Hippocampal formation (tissue), 2 donors: ENCODE results near the gene CD4.

Experiments
- DNase-seq, 2 donors: peaks; one replicate each; lab custom pipeline; 2025; lab: John Stamatoyannopoulos, UW

CD4 gene

DNA sequence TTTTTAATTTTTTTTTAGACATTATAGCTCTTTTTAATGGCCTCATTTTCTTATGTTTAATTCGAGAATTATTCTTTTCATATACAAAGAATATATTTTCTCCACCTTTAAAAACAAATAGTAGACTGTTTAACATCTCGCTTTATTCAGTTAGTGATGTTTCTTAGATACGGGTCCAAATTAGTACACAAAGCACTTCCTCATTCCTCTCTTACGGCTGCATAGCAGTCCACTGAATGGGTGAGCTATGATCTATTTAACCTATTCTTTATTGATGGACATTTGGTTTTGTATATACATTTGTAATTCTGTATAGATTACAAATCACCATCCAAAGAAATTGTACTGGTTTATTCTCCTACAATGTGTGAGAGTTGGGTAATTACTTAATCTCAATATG lies 24.0 kb downstream of the CD4 start:
- DNase-seq: no peak

DNA sequence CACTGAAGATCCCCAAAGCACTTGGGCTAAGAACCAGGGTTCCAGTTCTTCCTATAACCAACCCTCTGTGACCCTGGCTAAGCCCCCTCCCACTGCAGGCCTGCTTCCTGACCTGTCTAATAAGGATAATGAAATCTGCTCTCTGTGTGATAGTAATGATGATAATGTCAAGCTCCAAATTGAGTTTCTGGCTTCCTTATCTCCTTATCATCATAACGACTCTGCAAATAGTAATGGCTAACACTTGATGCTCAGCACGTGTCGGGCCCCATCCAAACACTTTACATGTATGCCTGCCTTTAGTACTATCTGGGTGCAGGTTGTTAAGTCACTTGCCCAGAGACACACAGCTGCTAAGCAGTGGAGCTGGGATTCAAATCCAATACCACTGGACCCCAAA lies 27.3 kb downstream of the CD4 start:
- DNase-seq: no peak

GRCh38 chr12:6817098-6817497 lies 27.8 kb downstream of the CD4 start:
- no peak for DNase-seq

DNA sequence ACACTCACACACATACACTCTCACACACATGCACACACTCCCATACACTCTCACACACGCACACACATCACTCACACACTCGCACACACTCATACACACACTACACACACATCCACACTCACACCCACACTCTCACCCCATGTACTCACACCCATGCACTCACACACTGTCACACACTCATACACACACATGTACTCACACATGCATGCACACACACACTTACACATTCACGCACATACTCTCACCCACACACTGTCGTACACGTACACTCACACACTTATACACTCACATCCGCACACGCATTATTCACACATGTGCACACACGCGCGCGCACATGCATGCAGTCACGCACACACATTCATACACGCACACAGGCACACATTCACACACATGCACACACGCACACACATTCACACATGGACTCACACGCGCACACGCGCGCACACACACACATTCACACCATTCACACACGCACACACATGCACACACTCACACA lies 28.4 kb downstream of the CD4 start:
- no peak for DNase-seq

DNA sequence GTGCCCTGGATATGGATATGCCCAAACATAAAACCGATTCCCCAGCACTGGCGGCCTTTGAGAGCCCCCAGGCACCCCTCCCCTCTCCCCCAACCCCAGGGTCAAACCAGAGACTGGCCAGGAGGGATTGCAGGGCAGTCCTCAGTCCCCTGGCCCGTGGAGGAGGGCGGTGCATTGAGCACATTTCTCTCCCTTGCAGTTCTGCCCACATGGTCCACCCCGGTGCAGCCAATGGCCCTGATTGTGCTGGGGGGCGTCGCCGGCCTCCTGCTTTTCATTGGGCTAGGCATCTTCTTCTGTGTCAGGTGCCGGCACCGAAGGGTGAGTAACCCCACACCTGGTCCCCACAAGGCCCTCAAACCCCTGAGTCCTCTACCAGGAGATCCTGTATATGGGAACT lies 28.9 kb downstream of the CD4 start:
- no peak for DNase-seq

- no peak for DNase-seq
Observed at GRCh38 chr12:6818645-6819044, 29.3 kb downstream of the CD4 start.

DNA sequence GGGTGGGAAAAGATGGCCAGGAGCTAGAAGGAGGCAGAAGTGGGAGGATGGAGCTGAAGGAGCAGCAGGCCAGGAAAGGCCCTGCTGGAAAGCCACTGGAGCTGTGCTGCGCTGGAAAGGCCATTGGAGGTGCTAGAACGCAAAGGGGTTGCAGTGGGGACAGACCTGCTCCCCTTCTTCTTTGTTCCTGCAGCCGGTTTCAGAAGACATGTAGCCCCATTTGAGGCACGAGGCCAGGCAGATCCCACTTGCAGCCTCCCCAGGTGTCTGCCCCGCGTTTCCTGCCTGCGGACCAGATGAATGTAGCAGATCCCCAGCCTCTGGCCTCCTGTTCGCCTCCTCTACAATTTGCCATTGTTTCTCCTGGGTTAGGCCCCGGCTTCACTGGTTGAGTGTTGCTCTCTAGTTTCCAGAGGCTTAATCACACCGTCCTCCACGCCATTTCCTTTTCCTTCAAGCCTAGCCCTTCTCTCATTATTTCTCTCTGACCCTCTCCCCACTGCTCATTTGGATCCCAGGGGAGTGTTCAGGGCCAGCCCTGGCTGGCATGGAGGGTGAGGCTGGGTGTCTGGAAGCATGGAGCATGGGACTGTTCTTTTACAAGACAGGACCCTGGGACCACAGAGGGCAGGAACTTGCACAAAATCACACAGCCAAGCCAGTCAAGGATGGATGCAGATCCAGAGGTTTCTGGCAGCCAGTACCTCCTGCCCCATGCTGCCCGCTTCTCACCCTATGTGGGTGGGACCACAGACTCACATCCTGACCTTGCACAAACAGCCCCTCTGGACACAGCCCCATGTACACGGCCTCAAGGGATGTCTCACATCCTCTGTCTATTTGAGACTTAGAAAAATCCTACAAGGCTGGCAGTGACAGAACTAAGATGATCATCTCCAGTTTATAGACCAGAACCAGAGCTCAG lies 30.0 kb downstream of the CD4 start:
- DNase-seq: no peak

DNA sequence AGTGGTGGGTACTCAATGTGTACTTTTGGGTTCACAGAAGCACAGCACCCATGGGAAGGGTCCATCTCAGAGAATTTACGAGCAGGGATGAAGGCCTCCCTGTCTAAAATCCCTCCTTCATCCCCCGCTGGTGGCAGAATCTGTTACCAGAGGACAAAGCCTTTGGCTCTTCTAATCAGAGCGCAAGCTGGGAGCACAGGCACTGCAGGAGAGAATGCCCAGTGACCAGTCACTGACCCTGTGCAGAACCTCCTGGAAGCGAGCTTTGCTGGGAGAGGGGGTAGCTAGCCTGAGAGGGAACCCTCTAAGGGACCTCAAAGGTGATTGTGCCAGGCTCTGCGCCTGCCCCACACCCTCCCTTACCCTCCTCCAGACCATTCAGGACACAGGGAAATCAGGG lies 30.8 kb downstream of the CD4 start:
- no peak for DNase-seq

GRCh38 chr12:6821591-6822425 lies 32.5 kb downstream of the CD4 start, which contains the start of gene GPR162:
Gene GPR162 (plus strand): TSS chr12:6821821. CDS start chr12:6823899, 2,078 bp downstream.
- DNase-seq: peak; percentile 57 to 64

GRCh38 chr12:6822426-6823135 lies 33.3 kb downstream of the CD4 start:
- peak in 1 of 2 donors; percentile 15 for DNase-seq

- no peak for DNase-seq
Observed at GRCh38 chr12:6823182-6824084, 34.1 kb downstream of the CD4 start.

DNA sequence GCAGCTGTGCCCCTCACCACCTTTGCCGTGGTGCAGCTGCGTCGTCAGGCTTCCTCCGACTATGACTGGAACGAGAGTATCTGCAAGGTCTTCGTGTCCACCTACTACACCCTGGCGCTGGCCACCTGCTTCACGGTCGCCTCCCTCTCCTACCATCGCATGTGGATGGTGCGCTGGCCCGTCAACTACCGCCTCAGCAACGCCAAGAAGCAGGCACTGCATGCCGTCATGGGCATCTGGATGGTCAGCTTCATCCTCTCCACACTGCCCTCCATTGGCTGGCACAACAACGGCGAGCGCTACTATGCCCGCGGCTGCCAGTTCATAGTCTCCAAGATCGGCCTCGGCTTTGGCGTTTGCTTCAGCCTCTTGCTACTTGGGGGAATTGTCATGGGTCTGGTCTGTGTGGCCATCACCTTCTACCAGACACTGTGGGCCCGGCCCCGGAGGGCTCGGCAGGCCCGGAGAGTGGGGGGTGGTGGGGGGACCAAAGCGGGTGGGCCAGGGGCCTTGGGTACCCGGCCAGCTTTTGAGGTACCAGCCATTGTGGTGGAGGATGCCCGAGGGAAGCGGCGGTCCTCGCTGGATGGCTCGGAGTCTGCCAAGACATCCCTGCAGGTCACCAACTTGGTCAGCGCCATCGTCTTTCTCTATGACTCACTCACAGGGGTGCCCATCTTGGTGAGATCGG lies 34.9 kb downstream of the CD4 start:
- no peak for DNase-seq

DNA sequence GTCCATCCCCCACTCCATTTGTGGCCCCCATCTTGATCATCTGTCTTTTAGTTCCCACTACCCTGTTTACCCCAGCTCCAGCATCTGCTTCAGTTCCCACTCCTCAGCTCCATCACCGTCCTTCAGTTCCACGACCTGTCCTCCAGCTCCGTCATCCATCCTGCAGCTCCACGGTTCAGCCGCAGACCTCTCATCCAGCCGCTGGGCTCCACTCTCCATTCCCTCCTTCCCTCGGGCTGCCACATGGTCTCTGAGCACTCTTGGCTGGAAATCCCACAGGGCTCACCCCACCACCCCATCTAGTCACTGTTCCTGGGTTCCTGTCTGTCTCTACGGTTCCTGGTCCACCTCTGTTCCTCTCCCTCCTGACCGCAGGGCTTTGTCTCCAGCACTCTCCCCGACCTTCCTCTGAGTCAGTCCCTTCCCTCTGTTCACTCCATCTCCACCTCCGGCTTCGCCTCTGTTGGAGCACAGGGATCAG lies 35.6 kb downstream of the CD4 start:
- DNase-seq: no peak

DNA sequence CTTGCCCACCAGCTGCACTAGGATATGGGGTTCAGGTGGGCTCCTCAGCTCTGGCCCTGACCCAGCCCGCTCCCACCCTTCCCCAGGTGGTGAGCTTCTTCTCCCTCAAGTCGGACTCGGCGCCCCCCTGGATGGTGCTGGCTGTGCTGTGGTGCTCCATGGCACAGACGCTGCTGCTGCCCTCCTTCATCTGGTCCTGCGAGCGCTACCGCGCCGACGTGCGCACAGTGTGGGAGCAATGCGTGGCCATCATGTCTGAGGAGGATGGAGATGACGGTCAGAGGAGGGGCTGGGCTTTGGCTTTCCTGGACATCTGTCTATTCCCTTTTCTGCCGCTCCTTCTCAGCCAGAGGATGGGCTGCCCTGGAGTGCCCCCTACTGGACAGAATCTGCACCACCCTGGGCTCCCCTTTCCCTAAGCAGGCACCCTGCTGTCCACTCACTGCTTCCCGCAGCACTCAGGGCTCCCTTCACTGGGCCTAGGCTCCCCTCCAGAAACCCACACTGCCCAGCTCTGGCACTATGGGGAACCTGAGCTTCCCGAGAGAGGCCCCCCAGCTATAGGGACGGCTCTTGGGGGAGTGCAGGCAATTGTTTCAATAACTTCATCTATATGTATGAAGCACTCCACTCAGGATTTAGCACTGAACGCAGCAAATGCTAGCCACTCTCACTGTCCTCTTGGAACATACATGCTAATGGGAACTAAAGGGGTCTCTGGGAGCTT lies 36.2 kb downstream of the CD4 start:
- peak; percentile 65 to 79 for DNase-seq

DNA sequence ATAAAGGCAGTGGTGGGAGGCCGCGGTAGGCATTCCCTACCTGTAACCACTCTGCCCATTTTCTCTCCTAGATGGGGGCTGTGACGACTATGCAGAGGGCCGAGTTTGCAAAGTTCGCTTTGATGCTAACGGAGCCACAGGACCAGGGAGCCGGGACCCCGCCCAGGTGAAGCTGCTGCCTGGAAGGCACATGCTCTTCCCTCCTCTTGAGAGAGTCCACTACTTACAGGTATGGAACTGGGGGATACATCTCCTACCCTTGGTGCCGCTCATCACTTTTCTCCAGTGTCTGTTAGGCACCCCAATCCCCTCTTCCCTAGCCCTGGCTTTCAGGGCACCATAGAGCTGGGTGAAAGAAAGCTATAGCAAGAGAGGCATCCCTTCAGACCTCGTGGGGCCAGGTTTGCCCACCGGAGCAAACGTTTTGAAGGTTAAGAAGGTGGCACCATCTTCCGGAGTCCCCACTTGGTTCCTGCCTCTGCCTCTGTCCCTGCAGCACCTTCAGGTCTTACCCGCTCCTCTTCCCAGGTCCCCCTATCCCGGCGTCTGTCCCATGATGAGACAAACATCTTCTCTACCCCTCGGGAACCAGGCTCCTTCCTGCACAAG lies 36.9 kb downstream of the CD4 start:
- DNase-seq: no peak

- no peak for DNase-seq
Observed at GRCh38 chr12:6826734-6827436, 37.6 kb downstream of the CD4 start.

GRCh38 chr12:6827437-6827911 lies 38.1 kb downstream of the CD4 start:
- DNase-seq: peak; percentile 56 to 70
